Measurements from ENCODE around the gene FBXO24. TPM values are rescaled to one million over a fixed set of nuclear protein-coding genes. Genes with fewer than 3 reads are reported as not detected.

Gene FBXO24
- total and polyA plus RNA-seq, 9 of the 15 experiments (the other 6 are each of a cell fraction or from before 2014, with no cell fraction given): 0.17 to 0.95 (median 0.50) TPM

GRCh38 chr7:100626530-100627237 lies 40.6 kb downstream of the FBXO24 start (continued):
- peak; percentile 23; the same call in 1 of the 2 replicates for TF ChIP-seq MGA (IDR thresholded peaks at IDR 0.05)
- no peak for TF ChIP-seq MLX (CRISPR knock-in tag; conservative IDR thresholded peaks at IDR 0.05)
- TF ChIP-seq CEBPB (tag; IDR thresholded peaks at IDR 0.05): no peak
- TF ChIP-seq ZNF253 (CRISPR knock-in tag; conservative IDR thresholded peaks at IDR 0.05): no peak
- TF ChIP-seq UBTF (IDR thresholded peaks at IDR 0.05; ENCODE audit: borderline replicate concordance in 1 of 2, low read depth in 2 of 2, low read length in 2 of 2): no peak
- no peak for TF ChIP-seq PHB (CRISPR knock-in tag; IDR thresholded peaks at IDR 0.05)
- TF ChIP-seq ATF6 (CRISPR knock-in tag; IDR thresholded peaks at IDR 0.05): no peak
- TF ChIP-seq ZNF217 (CRISPR knock-in tag; IDR thresholded peaks at IDR 0.05): no peak
- 0 out of 2 replicates have a peak, but pooled peaks have one; percentile 16 for TF ChIP-seq MYC (IDR thresholded peaks at IDR 0.05; ENCODE audit: low read depth, low read length)
- peak; percentile 33; the same call in 1 of the 2 replicates for TF ChIP-seq MYC (CRISPR knock-in tag; IDR thresholded peaks at IDR 0.05; ENCODE audit: borderline replicate concordance, low read depth)
